GM18951 (cell line): ENCODE measurements around the gene PTPRB.

Source experiments
- POLR2A ChIP-seq: IDR thresholded peaks from 4 replicates; pipeline ENCODE4 v1.6.1; 2011; ENCODE audit warnings: mild to moderate bottlenecking; ENCODE audit not compliant: insufficient read length, insufficient read depth; ENCODE audit errors: extremely low read depth
- in situ Hi-C: fragments of 300-500 bp; cut with MboI; formaldehyde crosslinking; loops from one replicate; pipeline ENCODE4 v1.12.0; 2022; ENCODE audit warnings: low sequenced_read_pairs, mixed read lengths, inconsistent platforms; ENCODE audit not compliant: unreplicated experiment

Gene PTPRB

DNA sequence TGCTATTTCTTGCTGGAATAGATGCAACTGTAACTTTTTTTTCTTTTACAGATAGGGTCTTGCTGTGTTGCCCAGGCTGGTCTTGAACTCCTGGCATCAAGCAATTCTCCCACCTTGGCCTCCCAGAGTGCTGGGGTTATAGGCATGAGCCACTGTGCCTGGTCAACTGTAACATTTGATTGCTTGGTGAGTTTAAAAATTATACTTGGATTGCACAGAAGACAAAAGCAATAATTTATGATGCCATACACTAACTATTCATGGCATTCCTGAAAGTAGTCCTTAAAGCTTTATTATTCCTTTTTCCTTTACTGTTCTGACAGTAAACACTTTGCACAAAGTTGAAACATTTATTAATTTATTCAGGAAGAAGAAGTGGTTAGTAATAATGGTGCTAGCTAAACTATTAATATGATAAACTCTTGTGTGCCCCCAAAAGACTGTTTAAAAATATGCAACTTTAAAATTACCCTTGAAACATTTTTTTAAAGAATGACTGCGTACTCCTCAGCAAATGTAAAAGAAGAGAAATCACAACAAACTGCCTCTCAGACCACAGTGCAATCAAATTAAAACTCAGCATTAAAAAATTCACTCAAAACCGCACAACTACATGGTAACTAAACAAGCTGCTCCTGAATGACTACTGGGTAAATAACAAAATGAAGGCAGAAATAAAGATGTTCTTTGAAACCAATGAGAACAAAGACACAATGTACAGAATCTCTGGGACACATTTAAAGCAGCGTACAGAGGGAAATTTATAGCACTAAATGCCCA lies 8.3 kb downstream of the PTPRB start:
- TF ChIP-seq POLR2A: no peak
- in situ Hi-C loops: no loop called here

DNA sequence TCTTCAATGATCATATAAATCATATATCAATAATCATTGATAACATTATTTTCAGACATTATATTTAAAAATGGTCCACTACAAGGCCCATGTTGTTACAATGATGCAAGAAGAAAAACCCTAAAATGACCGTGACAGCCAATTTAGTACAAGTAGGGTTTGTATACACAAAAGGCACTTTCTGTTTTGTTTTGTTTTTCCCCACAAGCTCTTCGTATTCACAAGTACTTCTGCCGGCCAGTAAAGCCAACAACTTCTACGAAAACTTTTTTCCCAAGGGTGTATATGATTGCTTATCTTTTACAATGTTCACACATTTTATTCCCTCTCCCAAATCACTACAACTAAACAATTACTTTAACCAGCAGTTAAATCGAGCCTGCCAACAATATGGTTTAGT lies 9.6 kb downstream of the PTPRB start:
- no peak for TF ChIP-seq POLR2A
- in situ Hi-C loops: no loop called here

DNA sequence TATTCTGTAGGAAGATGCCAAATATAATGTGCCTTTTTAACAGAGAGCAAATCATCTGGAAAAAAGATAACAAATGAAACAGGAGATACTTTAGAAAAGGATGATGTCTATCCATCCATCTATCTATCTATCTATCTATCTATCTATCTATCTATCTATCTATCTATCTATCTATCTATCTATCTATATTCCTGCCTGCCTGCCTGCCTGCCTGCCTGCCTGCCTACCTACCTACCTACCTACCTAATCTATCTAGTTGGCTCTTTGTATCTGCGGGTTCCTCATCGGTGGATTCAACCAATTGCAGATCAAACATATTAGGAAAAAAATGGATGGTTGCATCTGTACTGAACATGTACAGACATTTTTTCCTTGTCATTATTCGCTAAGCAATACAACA lies 11.0 kb downstream of the PTPRB start:
- TF ChIP-seq POLR2A: no peak
- in situ Hi-C loops: no loop called here

DNA sequence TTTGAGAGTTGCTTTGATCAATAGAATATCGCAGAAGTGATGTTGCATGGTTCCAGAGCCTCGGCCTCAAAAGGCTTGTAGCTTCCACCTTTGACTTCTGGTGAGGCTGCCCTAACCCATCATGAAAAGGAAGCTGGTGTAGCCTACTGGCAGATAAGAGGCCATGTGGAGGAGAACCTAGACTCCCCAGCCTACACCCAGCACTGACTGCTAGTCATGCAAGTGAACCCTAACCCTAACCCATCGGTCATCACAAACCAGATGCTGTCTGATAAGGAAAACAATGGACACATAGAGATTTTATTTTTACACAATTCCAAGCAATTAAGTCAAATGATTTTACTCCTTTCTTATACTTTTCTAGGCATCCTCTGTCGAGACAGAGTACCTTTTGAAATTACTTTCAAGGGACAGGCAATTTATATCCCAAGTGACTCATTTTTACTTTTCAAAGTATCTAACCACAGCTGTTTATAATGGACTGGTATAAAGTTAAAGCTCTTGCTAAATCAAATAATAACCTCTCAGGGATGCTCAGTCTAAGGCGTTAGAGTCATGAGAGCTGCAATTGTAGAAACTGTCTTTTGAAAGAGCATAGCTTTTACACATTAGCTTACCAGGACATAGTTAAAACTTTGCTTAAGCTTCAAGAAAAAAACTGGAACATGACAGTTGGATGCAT lies 17.6 kb downstream of the PTPRB start:
- TF ChIP-seq POLR2A: no peak
- in situ Hi-C loops: no loop called here

DNA sequence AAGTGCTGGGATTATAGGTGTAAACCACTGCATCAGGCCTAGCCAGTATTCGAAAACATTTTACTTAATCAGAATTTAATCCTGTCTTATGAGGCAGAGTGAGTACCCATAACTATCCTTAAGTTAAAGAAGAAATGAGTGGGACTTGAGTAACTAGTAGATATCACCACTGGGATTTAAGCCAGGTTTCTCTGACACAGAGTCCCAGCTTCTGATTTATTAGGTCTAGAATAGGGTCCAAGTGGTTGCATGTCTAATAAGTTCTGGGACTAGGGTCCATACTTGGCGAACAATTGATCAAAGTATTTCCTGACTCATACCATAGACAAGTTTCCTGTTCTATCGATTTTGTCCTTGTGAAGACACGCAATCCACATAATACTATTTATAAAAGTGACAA lies 18.9 kb downstream of the PTPRB start:
- TF ChIP-seq POLR2A: no peak
- in situ Hi-C loops: no loop called here

DNA sequence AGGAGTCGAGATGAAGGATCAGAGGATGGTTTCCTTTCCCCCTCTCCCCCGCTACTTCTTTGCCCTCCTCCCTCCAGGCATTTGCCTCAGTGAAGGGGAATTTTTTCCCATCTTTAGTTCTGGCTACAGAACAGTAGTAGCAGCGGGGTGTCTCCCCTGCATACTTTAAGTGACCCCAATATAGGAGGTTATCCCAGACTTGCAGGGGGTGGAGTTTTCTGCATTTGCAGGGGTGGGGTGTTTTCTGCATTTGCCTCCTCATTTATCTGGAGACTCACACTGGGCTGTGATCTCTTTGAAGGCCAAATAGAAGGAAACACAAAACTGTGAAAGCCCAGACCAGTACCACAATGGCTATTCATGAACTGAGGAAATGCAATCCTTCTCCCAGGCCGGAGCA lies 19.8 kb downstream of the PTPRB start:
- in situ Hi-C loops: no loop called here

DNA sequence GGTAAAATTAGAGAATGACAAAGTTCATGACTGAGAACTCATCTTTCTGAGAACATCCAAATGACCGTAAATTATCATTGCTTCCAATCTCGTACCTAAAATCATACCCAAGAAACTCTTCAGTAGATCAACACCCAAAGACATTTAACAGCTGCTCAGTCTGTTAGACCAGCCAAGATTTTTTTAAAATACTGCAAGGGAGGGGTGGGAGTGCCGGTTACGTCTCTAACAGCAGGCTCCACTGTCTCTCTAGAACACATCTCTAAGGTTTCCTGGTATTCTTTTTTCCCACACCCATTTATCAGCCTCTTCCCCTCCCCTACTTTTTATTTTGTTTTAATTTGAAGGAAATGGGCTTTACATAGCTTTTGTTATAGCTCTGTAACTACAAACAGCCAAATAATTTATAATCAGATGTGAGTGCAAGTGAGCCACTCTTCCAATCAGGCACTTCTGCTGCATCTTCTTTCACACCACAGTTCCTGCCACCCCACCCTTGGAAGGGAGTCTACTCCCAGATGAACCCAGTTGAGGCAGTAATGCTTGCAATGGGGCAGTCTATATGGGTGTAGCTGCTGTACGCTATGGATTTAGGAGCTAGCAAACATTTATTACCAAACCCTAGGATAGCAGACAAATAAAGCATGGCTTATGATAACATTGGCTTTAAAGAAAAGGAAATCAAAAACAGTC lies 21.9 kb downstream of the PTPRB start:
- no peak for TF ChIP-seq POLR2A

More for the DNA sequence above, 19.8 kb downstream of the PTPRB start:
- no peak for TF ChIP-seq POLR2A

DNA sequence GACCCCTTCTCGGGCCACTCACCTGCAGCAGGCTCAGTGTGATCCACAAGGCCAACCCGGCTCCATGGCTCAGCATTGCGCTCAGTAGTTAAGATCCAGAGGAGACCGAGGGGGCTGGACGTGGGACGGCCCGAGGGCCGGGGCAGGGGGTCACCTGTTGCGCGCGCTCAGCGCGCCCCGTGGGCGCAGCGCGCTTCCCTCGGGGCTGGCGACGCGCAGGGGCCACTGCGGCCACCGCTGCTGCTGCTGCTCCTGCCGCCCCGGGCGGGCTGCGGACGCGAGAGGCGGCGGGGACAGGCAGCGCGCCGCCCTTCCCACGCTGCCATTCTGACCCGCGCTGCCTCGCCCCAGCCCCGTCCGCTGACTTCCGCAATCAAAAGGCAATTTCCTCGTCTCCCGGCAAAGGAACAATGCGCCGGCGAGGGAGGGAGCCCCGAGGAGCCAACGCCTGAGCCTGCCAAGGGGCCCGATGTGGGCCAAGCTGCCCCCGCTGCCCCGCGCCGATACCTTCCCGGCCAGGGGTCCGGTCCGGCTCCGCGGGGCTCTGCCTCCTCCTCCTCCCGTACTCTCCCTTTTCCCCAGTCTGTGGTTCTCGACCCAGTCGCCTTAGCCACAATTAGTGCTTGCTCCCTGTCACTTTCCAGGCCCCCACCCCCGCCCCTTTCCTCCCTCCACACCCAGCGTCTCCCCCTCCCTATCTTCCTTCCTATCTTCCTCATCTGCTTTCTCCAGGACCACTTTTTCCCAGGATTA lies 27.3 kb downstream of the PTPRB start:
- in situ Hi-C loops: no loop called here
- no peak for TF ChIP-seq POLR2A

More for the DNA sequence above, 21.9 kb downstream of the PTPRB start:
- in situ Hi-C loops: no loop called here

DNA sequence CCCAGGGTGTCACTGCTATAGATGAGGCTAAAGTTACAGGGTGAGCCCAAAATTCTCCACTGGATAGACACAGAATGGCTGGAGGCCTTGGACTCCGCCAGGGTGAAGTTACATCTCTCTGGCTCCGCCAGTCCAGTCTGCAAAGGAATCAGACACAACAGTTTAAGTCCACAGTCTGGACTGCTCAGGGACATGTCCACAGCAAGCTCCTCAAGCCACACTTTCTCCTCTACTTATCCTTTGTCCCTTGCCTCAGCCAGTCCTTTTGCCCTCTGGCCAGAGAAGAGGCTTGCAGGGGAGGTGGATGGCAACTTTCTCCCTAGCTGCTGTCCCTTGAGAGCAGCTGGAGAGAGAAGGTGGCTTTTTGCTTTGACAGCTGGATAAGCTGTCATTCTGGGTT lies 28.0 kb downstream of the PTPRB start:
- in situ Hi-C loops: no loop called here

DNA sequence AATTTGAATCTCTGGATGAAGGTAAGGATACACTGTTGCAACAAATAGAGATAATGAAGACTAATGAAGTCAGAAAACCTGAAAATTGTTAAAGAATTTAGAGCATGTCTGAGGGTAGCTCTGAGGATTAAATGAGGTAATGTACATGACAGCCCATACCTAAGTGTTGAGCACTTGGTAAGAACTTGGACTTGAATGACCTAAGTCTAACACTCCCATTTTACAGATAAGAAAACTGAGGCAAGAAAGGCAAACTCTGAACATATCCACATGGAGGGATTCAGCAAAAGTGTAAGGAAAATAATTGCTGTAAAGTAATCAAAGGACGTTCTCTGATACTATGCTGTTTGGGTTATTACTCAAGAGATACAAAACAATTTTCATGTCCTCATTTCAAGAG lies 29.0 kb downstream of the PTPRB start:
- TF ChIP-seq POLR2A: no peak
- in situ Hi-C loops: no loop called here

More for the DNA sequence above, 28.0 kb downstream of the PTPRB start:
- no peak for TF ChIP-seq POLR2A

DNA sequence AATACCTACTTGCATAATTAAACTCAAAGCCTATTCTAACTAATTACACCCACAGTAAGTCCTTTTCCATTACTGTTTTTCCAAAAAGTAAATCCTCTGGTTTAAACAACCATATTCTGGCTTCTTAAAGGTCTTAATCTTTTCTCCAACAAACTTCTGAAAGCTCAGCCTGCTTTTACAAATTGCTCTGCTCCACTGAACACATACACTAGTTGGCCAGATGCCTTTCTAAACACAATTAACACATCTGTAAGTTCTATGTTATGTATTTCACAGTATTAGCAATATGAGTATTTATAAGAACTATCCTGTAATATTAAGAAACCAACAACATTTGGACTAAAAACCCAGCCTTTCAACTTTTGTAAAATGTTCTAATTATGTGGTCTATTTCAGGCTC lies 30.1 kb downstream of the PTPRB start:
- TF ChIP-seq POLR2A: no peak
- in situ Hi-C loops: no loop called here

DNA sequence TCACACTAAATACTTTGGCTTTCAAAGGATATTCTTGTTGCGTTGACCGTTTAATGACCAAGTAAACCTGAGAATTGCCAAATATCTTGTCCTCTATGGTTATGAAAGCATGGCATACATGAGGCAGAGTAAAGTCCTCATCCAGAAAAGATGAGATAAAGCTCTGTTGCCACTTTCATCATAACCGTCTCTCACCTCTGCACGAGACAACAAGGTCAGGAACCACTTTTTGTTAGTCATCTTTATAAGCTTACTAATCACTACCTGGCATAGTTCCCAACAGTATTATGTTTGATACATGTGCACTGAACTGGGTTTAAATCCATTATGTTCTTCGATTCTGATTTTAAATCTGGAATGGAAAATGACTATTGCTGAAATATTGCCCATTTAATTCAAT lies 31.3 kb downstream of the PTPRB start:
- no peak for TF ChIP-seq POLR2A
- in situ Hi-C loops: no loop called here

DNA sequence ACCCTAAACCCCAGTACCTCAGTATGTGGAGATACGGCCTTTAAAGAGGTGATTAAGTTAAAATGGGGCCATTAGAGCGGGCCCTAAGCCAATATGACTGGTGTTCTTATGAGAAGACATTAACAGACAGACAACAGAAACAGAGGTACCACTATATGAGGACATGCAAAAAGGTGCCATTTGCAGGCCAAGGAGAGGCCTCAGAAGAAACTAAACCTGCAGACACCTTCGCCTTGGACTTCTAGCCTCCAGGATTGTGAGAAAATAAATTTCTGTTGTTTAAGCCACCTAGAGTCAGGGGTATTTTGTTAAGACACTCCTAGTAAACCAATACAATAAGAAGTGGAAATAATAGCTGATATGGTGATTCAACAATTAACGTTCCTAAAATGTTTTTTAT lies 32.6 kb downstream of the PTPRB start:
- in situ Hi-C loops: no loop called here

More for the DNA sequence above, 32.6 kb downstream of the PTPRB start:
- no peak for TF ChIP-seq POLR2A
